ENCODE data around the gene GCGR.

GCGR gene

DNA sequence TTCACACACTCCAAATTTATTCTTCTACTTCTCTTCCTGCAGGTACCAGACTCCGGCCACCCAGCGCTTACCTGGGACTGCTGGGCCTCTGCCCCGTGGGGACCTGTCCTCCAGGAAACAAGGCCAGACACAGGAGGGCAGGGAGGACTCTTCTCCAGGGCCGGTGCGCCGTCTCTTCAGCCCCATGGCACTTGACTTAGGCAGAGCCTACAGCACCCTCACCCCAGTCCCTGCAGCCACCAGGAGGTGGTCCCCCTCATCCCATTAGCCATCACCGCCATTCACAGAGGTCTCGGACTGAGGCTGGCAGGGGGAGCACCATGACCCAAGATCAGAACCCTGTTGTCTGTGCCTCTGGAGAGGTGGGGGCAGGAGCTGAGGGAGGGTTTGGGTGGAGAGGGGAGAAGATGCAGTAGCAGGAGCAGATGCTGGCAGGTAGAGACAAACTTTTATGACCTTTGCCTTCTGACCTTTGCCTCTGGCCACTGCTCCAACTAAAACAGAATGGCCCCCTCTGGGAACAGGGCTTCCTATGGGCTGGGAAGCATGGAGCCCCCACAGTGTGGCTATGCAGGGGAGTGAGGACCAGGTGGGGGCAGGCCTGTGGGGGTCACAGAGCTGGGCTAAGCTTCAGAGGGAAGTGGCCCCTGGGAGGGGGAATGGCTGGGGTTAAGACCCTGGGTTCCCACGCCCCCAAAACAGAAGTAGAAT lies 1.7 kb upstream of the GCGR start:
- DNase-seq (ENCODE audit: low read depth): no peak
- TF ChIP-seq POLR2A (IDR thresholded peaks at IDR 0.05; ENCODE audit: extremely low read depth, insufficient read length): no peak
- TF ChIP-seq, protein P1, sequence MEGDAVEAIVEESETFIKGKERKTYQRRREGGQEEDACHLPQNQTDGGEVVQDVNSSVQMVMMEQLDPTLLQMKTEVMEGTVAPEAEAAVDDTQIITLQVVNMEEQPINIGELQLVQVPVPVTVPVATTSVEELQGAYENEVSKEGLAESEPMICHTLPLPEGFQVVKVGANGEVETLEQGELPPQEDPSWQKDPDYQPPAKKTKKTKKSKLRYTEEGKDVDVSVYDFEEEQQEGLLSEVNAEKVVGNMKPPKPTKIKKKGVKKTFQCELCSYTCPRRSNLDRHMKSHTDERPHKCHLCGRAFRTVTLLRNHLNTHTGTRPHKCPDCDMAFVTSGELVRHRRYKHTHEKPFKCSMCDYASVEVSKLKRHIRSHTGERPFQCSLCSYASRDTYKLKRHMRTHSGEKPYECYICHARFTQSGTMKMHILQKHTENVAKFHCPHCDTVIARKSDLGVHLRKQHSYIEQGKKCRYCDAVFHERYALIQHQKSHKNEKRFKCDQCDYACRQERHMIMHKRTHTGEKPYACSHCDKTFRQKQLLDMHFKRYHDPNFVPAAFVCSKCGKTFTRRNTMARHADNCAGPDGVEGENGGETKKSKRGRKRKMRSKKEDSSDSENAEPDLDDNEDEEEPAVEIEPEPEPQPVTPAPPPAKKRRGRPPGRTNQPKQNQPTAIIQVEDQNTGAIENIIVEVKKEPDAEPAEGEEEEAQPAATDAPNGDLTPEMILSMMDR (IDR thresholded peaks at IDR 0.05; ENCODE audit: low read depth, low read length): no peak
- TF ChIP-seq, protein P2, sequence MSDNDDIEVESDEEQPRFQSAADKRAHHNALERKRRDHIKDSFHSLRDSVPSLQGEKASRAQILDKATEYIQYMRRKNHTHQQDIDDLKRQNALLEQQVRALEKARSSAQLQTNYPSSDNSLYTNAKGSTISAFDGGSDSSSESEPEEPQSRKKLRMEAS (IDR thresholded peaks at IDR 0.05; ENCODE audit: low read depth, low read length): no peak
- no peak for TF ChIP-seq MYC (IDR thresholded peaks at IDR 0.05; ENCODE audit: low read depth, low read length)
- H3K4me3 ChIP-seq (ENCODE audit: low read depth, low read length): no peak overlapping the region

DNA sequence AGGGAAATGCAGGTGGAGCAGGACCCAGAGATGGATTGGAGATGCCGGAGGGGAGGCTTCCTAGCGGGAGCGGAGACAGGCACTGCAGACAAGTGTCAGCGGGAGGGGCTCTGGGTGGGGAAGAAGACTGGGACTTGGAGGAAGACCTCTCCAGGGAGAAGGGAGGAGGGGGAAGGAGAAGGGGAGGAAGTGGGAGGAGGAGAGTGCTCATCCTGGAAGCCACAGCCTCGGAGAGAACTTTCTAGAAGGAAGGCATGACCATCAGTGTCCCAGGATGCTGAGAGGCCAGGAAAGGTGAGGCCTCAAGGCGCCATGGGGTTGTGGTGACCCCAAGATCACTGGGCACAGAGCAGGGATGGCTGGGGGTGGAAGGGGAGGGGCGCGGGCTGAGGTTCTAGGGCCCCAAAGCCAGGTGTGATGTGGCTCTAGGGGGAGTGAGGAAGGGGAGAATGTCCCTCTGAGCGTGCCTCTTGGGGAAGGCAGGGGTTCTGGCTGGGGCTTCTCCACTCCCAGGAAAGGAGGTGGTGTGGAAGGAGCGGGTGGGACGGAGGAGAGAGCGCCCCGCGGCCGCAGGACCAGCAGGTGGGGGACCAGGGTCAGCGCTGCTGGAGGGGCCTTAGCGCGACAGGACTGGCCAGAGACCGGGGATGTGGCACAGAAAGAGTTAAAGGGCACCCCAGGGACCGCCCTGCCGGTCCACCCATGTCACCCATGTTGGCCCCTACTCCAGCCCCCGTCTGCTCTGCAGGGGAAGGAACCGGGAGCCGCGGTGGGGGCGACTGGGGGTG lies 900 bp upstream of the GCGR start:
- DNase-seq (ENCODE audit: low read depth): no peak
- no peak overlapping the region for H3K4me3 ChIP-seq (ENCODE audit: low read depth, low read length)
- no peak for TF ChIP-seq POLR2A (IDR thresholded peaks at IDR 0.05; ENCODE audit: extremely low read depth, insufficient read length)
- TF ChIP-seq, protein P2 (IDR thresholded peaks at IDR 0.05; ENCODE audit: low read depth, low read length): no peak
- no peak for TF ChIP-seq MYC (IDR thresholded peaks at IDR 0.05; ENCODE audit: low read depth, low read length)
- TF ChIP-seq, protein P1 (IDR thresholded peaks at IDR 0.05; ENCODE audit: low read depth, low read length): no peak

DNA sequence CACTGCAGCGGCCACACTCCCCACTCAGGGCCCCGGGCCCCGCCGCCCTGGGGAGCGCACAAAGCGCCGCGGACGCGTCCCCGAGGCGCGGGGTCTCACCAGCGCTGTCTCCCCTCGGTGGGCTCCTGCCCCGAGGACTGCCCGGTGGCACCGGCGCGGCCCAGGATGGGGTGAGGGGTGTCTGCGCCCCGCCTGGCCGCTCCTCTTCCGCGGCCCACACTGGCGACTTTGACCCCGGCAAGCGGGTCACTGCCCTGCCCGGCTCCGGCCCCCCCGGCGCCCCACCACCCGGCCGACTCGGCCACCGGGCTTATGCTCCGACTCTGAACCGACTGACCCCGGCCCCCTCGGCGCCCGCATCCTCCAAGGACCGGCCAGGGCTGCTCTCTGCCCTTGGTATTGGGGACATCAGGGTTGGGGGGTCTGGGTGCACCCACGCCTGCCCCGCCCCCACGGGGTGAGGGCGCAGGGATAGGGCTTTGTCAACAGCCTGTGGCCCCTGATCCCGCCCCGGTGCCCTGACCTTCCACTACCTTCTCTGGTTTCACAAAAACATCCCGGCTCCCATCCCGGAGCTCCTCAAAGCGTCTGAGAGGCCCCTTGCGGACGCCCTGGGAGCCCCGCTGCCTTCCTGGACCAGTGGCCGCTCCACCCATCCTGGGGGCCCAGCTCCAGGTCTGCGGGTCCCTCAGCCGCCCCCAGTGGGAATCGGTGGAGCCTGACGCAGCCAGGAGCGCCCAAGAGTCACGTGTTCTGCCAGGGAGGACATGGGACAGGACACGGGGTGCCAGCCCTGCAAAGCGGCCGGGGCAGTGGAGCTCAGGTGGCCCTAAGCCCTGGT lies 829 bp downstream of the GCGR start:
- DNase-seq (ENCODE audit: low read depth): no peak
- H3K4me3 ChIP-seq (ENCODE audit: low read depth, low read length): no peak overlapping the region
- TF ChIP-seq, protein P2 (IDR thresholded peaks at IDR 0.05; ENCODE audit: low read depth, low read length): no peak
- TF ChIP-seq MYC (IDR thresholded peaks at IDR 0.05; ENCODE audit: low read depth, low read length) (no peak), POLR2A (IDR thresholded peaks at IDR 0.05; ENCODE audit: extremely low read depth, insufficient read length) (no peak)
- TF ChIP-seq, protein P1 (IDR thresholded peaks at IDR 0.05; ENCODE audit: low read depth, low read length): no peak

DNA sequence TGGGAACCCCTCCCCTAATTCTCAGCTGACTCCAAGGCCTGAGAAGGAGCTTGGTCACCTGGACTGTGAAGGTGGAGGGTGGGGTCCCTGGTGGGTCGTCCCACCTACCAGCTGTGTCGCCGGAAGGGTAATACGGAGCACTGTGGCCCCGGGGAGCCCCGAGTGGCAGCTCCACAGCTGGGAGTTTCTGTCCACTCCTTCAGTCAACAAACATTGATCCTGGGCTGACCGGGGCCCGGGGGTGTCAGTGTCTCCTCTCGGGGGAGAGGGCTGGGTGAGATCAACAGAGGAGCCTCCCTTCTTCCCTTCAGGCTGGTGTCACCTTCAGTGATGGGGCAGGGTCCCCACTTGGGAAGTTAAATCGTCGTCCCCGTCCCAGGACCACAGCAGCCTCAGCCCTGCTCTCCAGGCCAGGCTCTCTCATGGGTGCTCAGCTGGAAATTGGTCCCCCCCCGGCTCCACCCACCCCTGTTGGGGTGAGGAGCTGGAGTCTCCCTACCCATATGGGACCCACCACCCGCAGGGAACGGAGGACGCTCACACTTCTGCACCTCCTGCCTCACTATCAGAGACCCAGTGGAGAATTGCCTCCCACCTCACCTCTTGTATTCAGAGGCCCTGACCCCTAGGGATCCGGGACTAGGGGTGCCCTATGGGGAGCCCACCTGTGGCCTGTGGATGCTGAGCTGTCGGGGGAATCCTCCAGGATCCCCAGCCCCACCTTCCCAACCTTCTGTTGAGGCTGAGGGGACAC lies 1.9 kb downstream of the GCGR start:
- TF ChIP-seq, protein P1 (IDR thresholded peaks at IDR 0.05; ENCODE audit: low read depth, low read length): no peak
- no peak for TF ChIP-seq MYC (IDR thresholded peaks at IDR 0.05; ENCODE audit: low read depth, low read length)
- TF ChIP-seq, protein P2 (IDR thresholded peaks at IDR 0.05; ENCODE audit: low read depth, low read length): no peak
- TF ChIP-seq POLR2A (IDR thresholded peaks at IDR 0.05; ENCODE audit: extremely low read depth, insufficient read length): no peak
- no peak for DNase-seq (ENCODE audit: low read depth)
- H3K4me3 ChIP-seq (ENCODE audit: low read depth, low read length): no peak overlapping the region

Measured in NB4 (cell line).